GM21360 (cell line): ENCODE measurements around the gene IL5.
A peak's percentile ranks its signal among the peaks of the same experiment; 100 is the strongest.
"Not testable (repeated sequence)": the region's sequence is repeated elsewhere in the genome, so short reads cannot be mapped to it uniquely, and the experiment has no call there.

Experiments
- ATAC-seq: cut with Tn5 transposase; IDR thresholded peaks from one replicate; pipeline ENCODE4 v1.9.1; 2021; ENCODE audit warnings: mild to moderate bottlenecking, moderate library complexity; ENCODE audit not compliant: unreplicated experiment

Gene IL5

DNA sequence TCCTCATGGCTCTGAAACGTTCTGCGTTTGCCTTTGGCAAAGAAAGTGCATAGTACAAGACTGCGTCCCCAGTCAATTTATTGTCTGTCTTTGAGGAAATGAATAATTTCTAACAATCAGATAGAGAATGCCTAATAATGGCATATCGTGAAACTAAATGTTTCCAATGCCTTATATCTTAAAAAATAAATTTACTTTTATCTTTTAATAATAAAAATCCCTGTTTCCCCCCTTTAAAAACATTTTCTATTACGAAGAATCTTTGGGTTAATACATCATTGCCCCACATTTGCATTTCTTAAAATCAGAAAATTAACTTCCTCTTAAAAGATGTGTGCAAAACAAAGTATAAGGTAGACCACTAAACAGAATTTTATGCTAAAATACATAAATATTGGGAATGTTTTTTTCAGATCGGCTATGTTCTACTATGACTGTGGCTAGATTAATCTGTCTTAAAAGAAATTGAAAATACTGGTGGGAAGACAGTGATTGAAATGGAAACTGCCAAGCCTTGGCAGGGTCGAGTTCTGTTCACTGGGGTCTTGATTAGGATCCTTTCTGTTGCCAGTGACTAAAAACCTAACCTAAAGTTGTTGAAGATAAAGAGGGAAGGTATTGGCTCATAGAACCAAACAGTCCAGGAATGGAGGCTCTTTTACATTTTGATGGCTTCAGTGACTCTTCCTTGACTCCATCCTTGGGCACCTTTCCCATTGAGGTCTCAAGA lies at the start of gene IL5:
IL5 (minus strand) TSS at position 51 of the 730 bp plus-strand sequence; CDS start at position 7, 44 bp downstream.
- no peak for ATAC-seq

DNA sequence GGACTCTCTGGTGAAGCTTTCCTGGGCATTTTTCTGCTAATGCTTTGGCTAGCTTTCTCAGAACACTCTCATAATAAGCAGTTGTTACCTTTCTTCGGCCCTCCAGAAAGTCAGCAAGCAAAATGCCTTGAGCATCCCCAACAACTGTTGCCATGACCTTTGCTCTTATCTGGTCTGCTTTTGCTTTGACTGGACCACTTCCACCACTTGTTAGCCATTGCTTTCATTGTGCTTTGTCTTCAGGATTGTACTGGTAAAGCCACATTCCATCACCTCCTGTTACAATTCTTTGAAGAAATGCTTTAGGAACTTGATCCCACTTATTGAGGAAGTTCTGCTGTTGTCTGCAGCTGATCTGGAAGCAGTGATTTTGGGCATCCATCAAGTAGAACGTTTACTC lies 49.2 kb upstream of the IL5 start:
- no peak for ATAC-seq

DNA sequence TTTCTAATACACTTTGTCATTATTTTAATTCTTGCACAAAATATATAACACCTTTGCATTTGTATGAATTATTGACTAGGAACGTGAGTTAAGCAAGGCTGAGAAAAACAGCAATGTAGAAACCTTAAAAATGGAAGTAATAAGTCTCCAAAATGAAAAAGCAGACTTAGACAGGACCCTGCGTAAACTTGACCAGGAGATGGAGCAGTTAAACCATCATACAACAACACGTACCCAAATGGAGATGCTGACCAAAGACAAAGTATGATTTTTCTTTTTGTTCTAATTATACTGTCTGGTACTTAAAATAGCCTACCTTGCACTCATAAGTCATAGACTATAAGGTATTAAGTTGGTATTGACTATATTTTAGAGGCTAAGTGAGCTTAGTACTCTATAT lies 47.8 kb upstream of the IL5 start:
- no peak for ATAC-seq

DNA sequence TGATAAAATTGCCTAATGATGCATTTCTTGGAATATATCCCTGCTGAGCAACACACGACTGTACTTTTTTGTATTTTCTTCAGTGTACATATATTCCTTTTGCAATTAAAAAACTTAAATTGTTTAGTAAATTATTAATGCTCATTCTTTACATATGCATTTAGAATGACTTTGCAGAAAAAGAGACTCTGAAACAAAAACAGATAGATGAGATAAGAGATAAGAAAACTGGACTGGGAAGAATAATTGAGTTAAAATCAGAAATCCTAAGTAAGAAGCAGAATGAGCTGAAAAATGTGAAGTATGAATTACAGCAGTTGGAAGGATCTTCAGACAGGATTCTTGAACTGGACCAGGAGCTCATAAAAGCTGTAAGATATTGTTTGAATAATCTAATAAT lies 46.1 kb upstream of the IL5 start:
- ATAC-seq: no peak

DNA sequence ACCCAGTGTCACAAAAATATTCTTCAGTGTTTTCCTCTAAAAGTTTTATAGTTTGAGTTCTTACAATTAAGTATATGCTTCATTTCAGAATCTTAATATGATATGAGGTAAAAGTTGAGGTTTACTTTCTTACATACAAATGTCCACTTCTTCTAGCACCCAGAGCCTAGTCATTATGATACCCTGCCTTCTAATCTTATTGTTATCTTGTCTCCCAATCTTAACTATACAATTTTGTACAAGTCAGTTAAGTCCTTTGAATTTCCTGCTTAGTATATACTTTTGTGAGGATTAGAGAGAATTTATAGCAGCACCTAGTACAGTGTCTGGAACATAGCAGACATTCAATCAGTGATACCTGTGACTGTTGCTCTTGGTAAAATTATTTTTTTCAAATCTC lies 42.7 kb upstream of the IL5 start:
- ATAC-seq: no peak

DNA sequence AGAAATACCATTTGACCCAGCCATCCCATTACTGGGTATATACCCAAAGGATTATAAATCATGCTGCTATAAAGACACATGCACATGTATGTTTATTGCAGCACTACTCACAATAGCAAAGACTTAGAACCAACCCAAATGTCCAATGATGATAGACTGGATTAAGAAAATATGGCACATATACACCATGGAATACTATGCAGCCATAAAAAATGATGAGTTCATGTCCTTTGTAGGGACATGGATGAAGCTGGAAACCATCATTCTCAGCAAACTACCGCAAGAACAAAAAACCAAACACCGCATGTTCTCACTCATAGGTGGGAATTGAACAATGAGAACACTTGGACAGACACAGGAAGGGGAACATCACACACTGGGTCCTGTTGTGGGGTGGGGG lies 41.2 kb upstream of the IL5 start:
- ATAC-seq: not testable (repeated sequence)

DNA sequence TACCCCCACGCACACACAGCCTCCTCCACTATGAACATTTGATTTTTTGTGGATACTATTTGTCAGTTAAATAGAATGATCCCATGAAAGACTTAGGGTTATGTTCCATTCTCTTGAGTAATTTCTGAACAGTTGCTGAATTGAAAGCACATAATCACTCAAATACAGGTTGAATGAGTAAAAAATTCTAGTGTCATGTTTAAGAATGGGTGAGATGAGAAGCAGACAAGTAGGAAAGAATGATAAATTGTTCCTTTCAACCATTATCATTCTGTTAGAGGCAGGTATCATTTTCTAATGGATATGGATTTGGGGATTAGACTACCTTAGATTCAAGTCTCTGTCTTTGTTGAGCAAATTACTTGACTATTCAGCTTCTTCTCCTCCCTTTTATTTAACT lies 32.8 kb upstream of the IL5 start:
- no peak for ATAC-seq

DNA sequence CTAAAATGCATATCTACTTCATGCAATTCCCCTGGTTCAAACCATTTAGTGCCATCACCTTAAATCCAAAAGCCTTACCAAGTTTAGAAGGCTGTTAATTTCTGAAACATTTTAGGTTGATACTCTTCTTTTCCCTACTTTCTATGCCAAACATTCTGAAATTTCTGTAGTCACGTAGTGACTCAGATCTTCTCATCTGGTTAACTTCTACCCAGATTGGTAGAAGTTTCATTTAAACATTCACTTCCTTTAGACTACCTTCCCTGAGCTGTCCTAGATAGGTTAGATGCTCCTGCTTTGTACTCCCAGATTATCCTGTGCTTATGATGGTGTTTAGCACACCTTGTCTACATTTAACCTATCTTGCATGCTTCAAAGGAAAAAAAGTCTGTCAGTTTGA lies 23.3 kb upstream of the IL5 start:
- ATAC-seq: no peak

DNA sequence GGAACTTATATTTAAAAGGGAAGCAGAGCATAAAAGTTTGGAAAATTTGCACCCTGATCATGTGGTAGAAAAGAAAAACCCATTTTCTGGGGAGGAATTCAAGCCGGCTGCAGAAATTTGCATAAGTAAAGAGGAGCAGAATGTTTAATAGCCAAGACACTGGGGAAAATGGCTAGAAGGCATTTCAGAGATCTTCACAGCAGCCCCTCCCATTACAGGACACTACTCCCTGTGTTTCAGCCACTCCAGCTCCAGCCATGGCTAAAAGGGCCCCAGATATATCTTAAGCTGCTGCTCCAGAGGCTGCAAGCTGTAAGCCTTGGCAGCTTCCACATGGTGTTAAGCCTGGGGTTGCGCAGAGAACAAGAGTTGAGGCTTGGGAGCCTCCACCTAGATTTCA lies 21.2 kb upstream of the IL5 start:
- not testable (repeated sequence) for ATAC-seq

DNA sequence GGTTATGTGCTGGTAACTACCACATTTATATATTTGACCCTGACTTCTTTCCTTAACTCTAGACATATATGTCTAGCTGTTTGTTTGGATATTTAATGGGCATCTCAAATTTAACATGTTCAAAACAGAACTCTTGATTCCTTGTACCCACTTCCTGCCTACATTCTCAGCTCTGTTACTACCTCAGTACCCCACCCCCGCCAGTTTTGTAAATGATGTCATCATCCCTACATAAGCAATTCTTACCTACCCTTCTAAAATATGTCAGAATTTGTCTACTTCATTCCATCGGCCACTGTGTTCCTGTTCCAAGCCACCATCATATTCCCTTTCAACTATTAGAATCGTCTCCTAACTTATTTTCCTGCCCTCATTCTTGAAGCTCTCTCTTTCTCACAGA lies 18.3 kb upstream of the IL5 start:
- ATAC-seq: no peak

DNA sequence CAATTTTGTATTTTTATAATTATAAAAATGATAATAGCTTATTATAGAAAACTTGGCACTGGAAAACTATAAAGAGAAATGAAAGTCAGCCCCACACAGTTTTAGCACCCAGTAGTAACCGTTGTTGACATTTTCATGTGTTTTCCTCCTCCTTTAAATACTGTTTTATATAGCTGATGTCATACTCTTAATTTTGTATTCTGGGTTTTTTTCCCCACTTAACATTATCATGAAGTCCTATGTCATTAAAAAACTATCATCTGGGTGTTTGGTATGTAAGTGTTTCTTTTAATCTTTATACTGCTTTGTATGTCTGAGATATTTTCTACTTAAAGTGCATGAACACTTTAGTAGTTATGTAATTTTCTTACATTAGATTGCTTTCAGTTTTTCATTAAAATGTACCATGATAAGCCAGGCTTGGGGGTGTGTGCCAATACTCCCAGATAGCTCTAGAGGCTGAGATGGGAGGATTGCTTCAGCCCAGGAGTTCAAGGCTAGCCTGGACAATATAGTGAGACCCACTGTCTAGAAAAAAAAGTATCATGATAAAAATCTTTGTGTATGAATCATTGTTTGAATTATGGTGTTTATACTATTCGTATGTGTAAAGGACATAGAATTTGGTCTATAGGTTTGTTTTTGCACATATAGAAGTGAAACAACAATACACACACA lies 16.2 kb upstream of the IL5 start:
- ATAC-seq: no peak

DNA sequence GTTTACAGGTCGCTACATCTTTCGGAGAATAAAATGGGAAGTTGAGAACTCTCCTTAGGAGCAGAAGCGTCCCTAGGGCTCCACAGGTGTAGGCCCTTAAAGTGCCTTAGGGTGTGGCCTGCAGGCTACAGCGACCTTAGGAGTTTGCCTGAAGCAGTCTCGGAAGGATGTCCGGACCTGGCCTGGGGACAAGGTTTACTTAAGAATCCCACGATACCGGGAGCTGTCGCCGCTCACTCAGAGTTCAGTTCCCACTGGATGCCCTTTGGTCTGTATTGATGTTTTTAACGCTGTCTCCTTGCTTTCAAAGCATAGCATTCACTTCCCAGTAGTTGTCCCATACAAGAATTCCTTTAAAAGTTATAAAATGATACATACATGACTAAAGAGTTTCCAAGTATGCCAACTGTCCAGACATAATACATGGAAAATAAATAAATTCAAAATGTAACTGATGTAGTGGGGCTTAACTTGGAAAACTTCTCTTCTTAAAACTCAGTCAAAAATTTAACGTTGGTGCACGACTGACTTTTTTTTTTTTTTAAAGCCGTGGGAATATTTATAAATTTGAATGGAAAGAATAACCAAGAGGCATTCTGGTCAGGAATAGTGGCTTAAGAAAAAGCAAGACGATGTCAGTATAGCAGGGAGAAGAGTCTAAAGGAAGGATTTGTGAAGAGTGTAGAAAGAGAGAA lies 14.3 kb upstream of the IL5 start:
- peak; percentile 30 for ATAC-seq

DNA sequence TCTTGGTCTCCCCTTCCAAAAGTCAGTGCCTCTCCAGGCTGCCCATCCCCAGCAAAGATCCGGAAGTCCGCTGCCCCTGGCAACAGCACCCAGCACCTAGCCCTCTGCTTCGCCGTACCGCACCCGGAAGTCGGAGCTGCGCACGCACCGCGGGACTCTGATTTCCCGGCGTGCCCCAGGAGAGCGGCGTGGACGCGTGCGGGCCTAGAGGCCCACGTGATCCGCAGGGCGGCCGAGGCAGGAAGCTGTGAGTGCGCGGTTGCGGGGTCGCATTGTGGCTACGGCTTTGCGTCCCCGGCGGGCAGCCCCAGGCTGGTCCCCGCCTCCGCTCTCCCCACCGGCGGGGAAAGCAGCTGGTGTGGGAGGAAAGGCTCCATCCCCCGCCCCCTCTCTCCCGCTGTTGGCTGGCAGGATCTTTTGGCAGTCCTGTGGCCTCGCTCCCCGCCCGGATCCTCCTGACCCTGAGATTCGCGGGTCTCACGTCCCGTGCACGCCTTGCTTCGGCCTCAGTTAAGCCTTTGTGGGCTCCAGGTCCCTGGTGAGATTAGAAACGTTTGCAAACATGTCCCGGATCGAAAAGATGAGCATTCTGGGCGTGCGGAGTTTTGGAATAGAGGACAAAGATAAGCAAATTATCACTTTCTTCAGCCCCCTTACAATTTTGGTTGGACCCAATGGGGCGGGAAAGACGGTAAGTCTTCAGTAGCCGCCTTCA lies 13.6 kb upstream of the IL5 start, which contains the start of gene RAD50:
RAD50 (plus strand) TSS at position 215 of the 715 bp plus-strand sequence; CDS start at position 563, 348 bp downstream.
- ATAC-seq: peak; percentile 95

DNA sequence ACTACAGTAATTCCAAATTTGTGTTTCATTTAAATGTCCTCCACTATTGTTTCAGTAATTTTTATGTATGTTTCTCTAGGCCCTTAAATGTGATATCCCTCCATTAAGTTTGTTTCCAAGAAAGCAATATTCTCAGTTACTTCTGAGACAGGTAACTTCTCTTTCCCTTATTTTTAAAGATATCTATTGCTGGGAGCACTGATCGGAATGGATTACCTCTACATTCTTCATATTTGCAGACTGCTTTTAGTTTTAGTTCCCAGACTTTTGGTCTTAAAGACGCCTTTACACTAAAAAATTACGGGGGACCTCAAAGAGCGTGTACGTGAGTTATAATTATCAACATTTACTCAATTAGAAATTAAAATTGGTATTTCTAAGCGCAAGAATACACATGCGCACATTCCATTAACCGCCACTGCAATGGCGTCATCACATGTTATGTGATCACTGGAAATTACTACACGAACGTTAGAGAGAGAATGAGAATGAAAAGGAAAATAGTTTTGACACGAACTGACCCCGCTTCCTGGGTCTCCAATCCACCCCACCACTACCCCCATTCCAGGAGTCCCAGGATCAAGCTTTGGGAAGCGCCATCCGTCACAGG lies 12.9 kb upstream of the IL5 start:
- ATAC-seq: no peak

DNA sequence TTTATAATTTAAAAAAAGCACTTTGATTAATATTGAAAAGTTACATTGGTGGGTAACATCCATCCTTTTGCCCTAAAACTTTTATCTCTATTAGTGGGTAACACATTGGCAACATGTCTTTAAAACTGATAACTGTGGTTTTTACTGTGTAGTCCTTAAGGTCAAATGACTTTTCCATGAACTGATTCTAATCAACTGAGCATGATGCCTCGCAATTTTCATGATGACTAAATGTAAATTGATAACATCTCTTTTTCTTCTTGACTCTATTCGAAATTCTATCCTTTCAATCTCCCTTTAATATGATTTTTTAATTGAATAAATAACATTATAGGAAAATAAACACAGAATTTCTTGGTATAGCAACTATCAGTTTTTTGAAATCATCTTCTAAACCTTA lies 6.3 kb upstream of the IL5 start:
- no peak for ATAC-seq

DNA sequence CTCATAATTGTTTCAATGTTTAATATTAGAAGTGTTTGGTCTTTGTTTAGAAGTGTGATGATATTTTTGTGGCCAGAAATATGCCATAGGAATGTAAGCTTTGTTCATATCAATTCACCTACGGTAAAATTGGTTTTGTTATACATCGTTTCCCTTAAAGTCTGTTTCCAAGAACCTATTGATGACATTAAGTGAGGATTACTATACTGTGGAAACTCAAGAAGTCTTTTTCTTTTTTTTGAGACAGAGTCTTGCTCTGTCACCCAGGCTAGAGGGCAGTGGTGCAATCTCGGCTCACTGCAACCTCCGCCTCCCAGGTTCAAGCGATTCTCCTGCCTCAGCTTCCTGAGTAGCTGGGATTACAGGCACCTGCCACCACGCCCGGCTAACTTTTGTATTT lies 5.5 kb upstream of the IL5 start:
- ATAC-seq: not testable (repeated sequence)

DNA sequence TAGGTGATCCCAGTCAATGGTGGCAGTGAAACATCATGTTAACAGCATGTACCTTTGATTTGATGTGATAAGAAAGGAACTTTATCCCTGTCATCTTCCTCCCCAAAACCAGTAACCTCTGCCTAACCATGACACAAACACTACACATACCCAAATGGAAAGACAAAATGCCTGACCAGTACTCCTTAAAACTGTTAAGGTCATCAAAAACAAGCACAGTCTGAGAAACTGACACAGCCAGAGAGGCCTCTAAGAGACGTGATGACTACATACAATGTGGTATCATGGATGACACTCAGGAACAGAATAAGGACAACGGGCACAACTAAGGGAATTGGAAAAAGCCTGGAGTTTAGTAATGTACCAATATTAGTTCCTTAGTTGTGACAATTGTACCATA lies 3.9 kb upstream of the IL5 start:
- no peak for ATAC-seq

DNA sequence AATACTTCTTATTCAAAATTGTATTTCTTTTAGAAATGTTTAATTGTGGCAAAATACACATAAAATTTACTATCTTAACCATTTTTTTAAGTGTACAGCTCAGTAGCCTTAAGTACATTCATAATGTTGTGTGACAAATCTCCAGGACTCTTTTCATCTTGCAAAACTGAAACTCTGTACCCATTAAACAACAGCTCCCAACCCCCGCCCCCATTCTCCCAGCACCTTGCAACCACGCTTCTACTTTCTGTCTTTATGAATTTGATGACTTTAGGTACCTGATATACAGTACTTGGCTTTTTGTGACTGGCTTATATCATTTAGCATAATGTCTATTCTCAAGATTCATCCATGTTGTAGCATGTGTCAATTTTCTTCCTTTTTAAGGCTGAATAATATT lies 2.8 kb upstream of the IL5 start:
- no peak for ATAC-seq

DNA sequence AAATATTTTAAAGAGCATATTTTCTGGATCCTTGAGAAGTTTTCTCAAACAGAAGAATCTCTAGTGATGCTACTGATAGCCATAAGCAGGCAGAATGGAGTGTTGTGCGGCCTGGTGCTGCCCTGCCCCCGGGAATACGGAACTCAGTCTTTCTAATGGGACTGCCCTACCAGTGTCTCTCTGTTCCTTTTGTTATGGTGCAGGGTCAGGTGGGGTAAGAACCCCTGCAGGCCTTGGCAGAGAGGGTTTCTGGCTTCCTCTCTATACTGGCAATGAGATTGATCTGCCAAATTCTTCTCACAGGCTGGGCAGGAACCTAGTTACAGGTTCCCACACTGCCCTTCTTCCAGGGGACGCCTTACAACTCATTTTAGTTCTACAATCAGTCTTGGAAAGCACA lies 2.6 kb downstream of the IL5 start:
- no peak for ATAC-seq

DNA sequence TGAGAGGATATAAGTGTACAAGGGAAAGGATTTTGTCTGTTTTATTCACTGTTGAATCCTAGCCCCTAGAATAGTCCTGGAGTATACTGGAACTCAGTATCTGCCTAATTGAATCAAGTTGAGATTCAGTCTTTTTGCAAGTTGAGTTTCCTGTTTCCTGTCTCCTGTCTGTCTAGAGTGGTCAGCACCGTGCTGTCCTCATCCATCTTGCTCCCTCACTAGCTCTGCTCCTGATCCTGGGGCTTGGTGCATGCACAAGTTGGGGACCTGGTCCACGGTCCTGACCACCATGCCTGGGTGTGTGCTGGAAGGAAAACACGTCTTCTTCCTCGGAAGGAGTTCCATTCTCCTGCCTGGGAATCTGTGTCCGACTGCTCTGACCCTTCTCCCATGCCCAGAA lies 3.2 kb downstream of the IL5 start:
- no peak for ATAC-seq

DNA sequence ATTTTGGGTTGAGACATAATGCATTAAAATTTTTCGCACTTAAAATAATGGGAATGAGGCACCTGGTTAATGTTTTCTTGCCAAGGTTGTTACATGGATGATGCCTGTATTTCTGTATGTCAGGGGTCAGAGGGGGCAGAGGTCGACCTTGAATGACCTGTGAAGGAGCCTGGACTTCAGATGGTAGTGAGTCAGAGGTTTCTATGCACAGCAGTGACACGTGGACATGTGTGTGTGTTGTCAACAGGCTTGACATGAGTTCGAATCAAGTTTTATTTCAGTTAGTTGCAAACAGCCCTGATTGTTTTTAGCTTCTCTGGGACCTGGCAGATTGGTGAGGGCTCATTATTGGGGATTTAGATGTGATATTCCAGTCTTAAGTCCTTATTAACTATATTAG lies 3.6 kb downstream of the IL5 start:
- no peak for ATAC-seq
